Breast epithelium (tissue), 4 donors: ENCODE data around the gene ARX. TPM values are rescaled to one million over a fixed set of nuclear protein-coding genes. Genes with fewer than 3 reads are reported as not detected.

Source experiments
- DNase-seq, 2 donors: peaks; one replicate each; pipeline ENCODE4 v3.0.0-alpha.2; 2019; ENCODE audit warnings: low spot score in 2 of 2
- H3K27ac ChIP-seq, 2 donors: fragments of 200-600 bp; sonication (generic) in 1 of 2; one replicate each; pipeline ENCODE4 v1.5.1; 2016 to 2019; ENCODE audit warnings: mild to moderate bottlenecking in 1 of 2
- H3K27me3 ChIP-seq, 2 donors: fragments of 200-600 bp; sonication (generic) in 1 of 2; one replicate each; pipeline versions ENCODE4 v1.5.1 to v1.6.0; 2017 to 2019; ENCODE audit warnings: control low read depth in 1 of 2, mild to moderate bottlenecking in 1 of 2
- H3K36me3 ChIP-seq: fragments of 200-600 bp; one replicate; pipeline ENCODE4 v1.5.1; 2019
- H3K4me1 ChIP-seq, 2 donors: fragments of 200-600 bp; sonication (generic); one replicate each; pipeline ENCODE4 v1.5.1; 2016 to 2019; ENCODE audit warnings: control low read depth in 1 of 2
- H3K4me3 ChIP-seq, 3 donors: fragments of 200-600 bp; sonication (generic); 1 replicate in 2 of 3; 2 replicates in 1 of 3; pipeline ENCODE4 v1.5.1; 2016 to 2019; ENCODE audit warnings: mild to moderate bottlenecking in 3 of 3, moderate library complexity in 2 of 3
- H3K9me3 ChIP-seq, 2 donors: fragments of 200-600 bp; sonication (generic) in 1 of 2; one replicate each; pipeline ENCODE4 v1.5.1; 2016 to 2019; ENCODE audit warnings: control low read depth in 1 of 2
- POLR2A ChIP-seq: fragments of 450-650 bp; IDR thresholded peaks from one replicate; pipeline ENCODE4 v1.6.1; 2016; ENCODE audit warnings: antibody characterized with exemption, mild to moderate bottlenecking, moderate library complexity
- POLR2AphosphoS5 ChIP-seq, 3 donors: sonication (generic); formaldehyde crosslinking; IDR thresholded peaks; one replicate each; pipeline ENCODE4 v1.6.1; 2017; ENCODE audit warnings: antibody characterized with exemption in 3 of 3
- intact Hi-C: fragments of 100-400 bp; cut with DNase I; formaldehyde crosslinking; loops from one replicate; pipeline ENCODE4 v1.15.1; 2023; ENCODE audit warnings: low total_unique reads
- total RNA-seq, 3 donors: library from RNA; depleted of rRNA; stranded (reverse); fragments of >200 nt; gene quantifications; one replicate each; pipeline ENCODE4 v1.1.0, GENCODE V29; 2016
- TF ChIP-seq, protein P1 (sequence below), 3 donors: fragments of 450-650 bp; IDR thresholded peaks; one replicate each; pipeline ENCODE4 v1.5.1; 2016 to 2017; ENCODE audit warnings: antibody characterized with exemption in 3 of 3, mild to moderate bottlenecking in 3 of 3, moderate library complexity in 3 of 3

Gene ARX
- total RNA-seq, 3 donors from 2014 or later: 0.33 TPM; not detected in 2

DNA sequence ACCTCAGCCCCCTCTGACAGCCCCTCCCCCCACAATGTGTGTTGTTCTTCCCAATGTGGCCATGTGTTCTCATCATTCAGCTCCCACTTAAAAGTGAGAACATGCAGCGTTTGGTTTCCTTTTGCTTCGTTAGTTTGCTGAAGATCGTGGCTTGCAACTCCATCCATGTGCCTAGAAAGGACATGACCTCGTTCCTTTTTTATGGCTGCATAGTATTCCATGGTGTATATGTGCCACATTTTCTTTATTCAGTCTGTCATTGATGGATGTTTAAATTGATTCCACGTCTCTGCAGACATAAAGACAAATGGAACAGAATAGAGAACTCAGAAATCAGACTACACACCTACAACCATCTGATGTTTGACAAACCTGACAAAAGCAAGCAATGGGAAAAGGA, 46.0 kb downstream of the ARX start:
- Histone ChIP-seq H3K27me3 (peaks cover 0 to 4% of the 10 kb centered on the region in 2 donors), H3K9me3 (no peaks in the 10 kb centered on the region), H3K36me3 (no peaks in the 10 kb centered on the region), H3K4me3 (no peak overlapping the region), H3K27ac (no peak overlapping the region), H3K4me1 (no peaks in the 10 kb centered on the region)
- DNase-seq: no peak
- intact Hi-C loops: loop anchor here (5.0 to 10.0 kb wide), 2 partner anchors 532 to 1065 kb away; no protein-coding TSS in a partner anchor
- no peak for TF ChIP-seq POLR2A
- no peak for TF ChIP-seq POLR2AphosphoS5 (IDR thresholded peaks at IDR 0.05)
- TF ChIP-seq, protein P1, sequence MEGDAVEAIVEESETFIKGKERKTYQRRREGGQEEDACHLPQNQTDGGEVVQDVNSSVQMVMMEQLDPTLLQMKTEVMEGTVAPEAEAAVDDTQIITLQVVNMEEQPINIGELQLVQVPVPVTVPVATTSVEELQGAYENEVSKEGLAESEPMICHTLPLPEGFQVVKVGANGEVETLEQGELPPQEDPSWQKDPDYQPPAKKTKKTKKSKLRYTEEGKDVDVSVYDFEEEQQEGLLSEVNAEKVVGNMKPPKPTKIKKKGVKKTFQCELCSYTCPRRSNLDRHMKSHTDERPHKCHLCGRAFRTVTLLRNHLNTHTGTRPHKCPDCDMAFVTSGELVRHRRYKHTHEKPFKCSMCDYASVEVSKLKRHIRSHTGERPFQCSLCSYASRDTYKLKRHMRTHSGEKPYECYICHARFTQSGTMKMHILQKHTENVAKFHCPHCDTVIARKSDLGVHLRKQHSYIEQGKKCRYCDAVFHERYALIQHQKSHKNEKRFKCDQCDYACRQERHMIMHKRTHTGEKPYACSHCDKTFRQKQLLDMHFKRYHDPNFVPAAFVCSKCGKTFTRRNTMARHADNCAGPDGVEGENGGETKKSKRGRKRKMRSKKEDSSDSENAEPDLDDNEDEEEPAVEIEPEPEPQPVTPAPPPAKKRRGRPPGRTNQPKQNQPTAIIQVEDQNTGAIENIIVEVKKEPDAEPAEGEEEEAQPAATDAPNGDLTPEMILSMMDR (IDR thresholded peaks at IDR 0.05): no peak

DNA sequence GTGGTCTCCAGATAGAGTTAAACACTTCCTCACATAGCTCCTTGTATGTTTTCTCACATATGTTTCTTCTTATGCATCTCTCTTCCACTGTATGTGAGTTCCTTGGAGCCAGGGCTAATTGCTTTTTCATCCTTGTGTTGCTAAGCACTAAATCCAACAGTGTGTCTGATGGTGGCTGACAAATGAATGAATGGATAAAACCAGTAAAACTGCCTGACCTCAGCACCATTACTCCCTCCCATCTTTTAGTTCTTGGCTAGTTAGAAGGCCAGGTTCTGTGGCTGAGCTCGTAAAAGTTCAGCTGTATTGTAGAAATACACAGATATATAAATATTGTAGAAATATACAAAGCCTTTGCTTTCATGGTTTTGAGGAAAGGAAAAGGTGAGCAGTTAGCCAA, 50.4 kb downstream of the ARX start:
- Histone ChIP-seq H3K4me3 (no peak overlapping the region), H3K9me3 (no peaks in the 10 kb centered on the region), H3K36me3 (no peaks in the 10 kb centered on the region), H3K4me1 (no peaks in the 10 kb centered on the region), H3K27ac (no peak overlapping the region), H3K27me3 (no peaks in the 10 kb centered on the region)
- TF ChIP-seq POLR2AphosphoS5 (IDR thresholded peaks at IDR 0.05) (no peak), POLR2A (no peak)
- TF ChIP-seq, protein P1 (IDR thresholded peaks at IDR 0.05): no peak
- DNase-seq: no peak
- intact Hi-C loops: loop anchor here (5.0 kb wide), 1 partner anchor 537 kb away; no protein-coding TSS in a partner anchor

DNA sequence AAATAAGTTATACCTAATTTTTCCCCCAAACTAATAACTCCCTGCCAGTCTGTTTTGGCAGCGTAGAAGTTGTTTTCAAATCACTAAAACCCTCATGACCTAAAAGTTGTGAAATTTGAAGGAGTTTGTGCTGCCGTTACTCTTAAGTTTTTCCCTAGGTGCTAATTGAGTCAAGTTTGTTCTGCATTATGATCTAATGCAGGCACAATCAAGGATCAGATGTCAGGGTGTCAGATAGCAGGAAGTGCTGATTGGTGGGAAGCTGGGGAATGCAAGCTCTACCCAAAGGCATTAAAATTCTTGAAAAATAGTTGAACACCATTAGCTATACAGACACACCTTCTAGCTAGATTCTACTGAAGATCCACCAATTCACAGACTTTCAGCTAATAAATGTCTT, 51.9 kb downstream of the ARX start:
- Histone ChIP-seq H3K4me1 (no peaks in the 10 kb centered on the region), H3K27ac (no peak overlapping the region), H3K27me3 (no peaks in the 10 kb centered on the region), H3K9me3 (no peaks in the 10 kb centered on the region), H3K4me3 (no peak overlapping the region), H3K36me3 (no peaks in the 10 kb centered on the region)
- intact Hi-C loops: no loop called here
- TF ChIP-seq POLR2A (no peak), POLR2AphosphoS5 (IDR thresholded peaks at IDR 0.05) (no peak)
- TF ChIP-seq, protein P1 (IDR thresholded peaks at IDR 0.05): no peak
- no peak for DNase-seq

DNA sequence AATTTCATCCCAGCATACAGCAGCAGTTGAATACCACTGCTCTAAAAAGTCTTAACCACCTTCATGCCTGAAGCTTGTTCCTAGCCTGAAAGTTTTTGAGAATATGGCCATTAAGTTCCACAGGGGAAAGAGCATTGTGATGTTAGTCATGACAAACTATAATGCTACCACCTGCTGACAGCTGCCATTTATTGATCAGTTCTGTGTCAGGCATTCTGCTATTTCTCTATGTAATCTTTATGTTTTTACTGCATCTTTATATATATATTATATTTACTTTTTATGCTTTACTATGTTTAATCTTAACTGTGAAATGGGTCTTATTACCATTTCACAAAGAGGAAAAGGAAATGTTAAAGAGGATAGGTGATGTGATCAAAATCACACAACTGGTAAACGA, 54.0 kb downstream of the ARX start:
- no peak overlapping the region for H3K27ac ChIP-seq
- TF ChIP-seq, protein P1 (IDR thresholded peaks at IDR 0.05): no peak
- no peak for TF ChIP-seq POLR2A
- TF ChIP-seq POLR2AphosphoS5 (IDR thresholded peaks at IDR 0.05): no peak
- no peaks in the 10 kb centered on the region for H3K4me1 ChIP-seq
- H3K4me3 ChIP-seq: no peak overlapping the region
- intact Hi-C loops: no loop called here
- no peaks in the 10 kb centered on the region for H3K36me3 ChIP-seq
- H3K9me3 ChIP-seq: no peaks in the 10 kb centered on the region
- H3K27me3 ChIP-seq: no peaks in the 10 kb centered on the region
- DNase-seq: no peak

DNA sequence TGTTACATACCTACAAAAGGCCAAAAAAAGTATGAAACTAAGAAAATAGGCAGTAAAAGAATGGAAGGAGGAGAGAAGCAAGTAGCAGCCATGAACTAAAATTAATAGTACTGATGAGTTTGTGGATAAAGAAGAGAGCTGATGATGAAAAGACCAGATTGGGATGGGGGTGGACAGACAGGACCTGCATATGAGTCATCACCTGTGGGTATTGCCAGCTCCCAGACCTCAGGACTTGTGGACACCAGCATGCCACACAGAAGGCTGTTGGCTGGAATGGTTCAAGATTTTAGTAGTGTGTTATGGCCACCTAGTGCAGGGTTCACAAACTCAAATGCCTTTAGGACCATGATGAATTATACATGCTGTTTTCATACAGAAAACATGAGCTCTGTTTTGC, 58.9 kb downstream of the ARX start:
- no peak overlapping the region for H3K27ac ChIP-seq
- DNase-seq: peak in 1 of 2 donors; percentile 46
- no peaks in the 10 kb centered on the region for H3K4me1 ChIP-seq
- H3K36me3 ChIP-seq: no peaks in the 10 kb centered on the region
- H3K27me3 ChIP-seq: peaks cover 0 to 6% of the 10 kb centered on the region in 2 donors
- no peaks in the 10 kb centered on the region for H3K9me3 ChIP-seq
- TF ChIP-seq, protein P1 (IDR thresholded peaks at IDR 0.05): no peak
- TF ChIP-seq POLR2AphosphoS5 (IDR thresholded peaks at IDR 0.05): no peak
- no peak for TF ChIP-seq POLR2A
- intact Hi-C loops: no loop called here
- H3K4me3 ChIP-seq: no peak overlapping the region
